HepG2 (cell line): ENCODE data around the gene NFS1. TPM values are rescaled to one million over a fixed set of nuclear protein-coding genes. Genes with fewer than 3 reads are reported as not detected.

Experiments
- ATAC-seq: fragments of 200-7000 bp; cut with Tn5 transposase; 3 replicates; pipeline ENCODE4 v1.9.1; 2020; ENCODE audit warnings: mild to moderate bottlenecking, moderate library complexity
- BruUV-seq: library from RNA; stranded (reverse); fragments of 400-500 nt; replicated peaks from 2 replicates; lab custom pipeline; 2021; lab: Mats Ljungman, UMichigan
- CTCF ChIA-PET: fragments of 300-600 bp; formaldehyde crosslinking; extraction: SDS; loops from one replicate; lab custom pipeline; 2021; ENCODE audit warnings: low total read pairs, inconsistent platforms, low intra/inter-chr PET ratio; lab: Yijun Ruan, JAX
- POLR2A ChIA-PET: fragments of 350-600 bp; sonication (Branson Sonifier 250); formaldehyde crosslinking; loops from one replicate; lab custom pipeline; 2020; ENCODE audit warnings: antibody characterized with exemption, inconsistent platforms; lab: Yijun Ruan, JAX
- DNase-seq: peaks from one replicate; pipeline ENCODE4 v3.0.0-alpha.2; 2015; ENCODE audit warnings: low spot score
- FAIRE-seq: peaks from 3 replicates; lab custom pipeline; 2011; peaks lifted over from hg19 to GRCh38; lab: Jason Lieb, UNC
- H2AFZ ChIP-seq: one replicate; pipeline ENCODE4 v1.6.1; 2011; ENCODE audit warnings: low read length, inconsistent platforms
- H3K27ac ChIP-seq: fragments of 300-600 bp; 3 replicates; pipeline ENCODE4 v1.8.0; 2011; ENCODE audit warnings: mixed run types, mild to moderate bottlenecking, mixed read lengths, low read length, inconsistent platforms; ENCODE audit not compliant: insufficient read depth; ENCODE audit errors: extremely low read length
- H3K27me3 ChIP-seq, 2 experiments: fragments of 200-600 bp in 1 of 2; 2 replicates in 1 of 2; 3 replicates in 1 of 2; pipeline versions ENCODE4 v1.6.0 to v1.8.0; 2011; ENCODE audit warnings: low read length in 2 of 2, mild to moderate bottlenecking in 2 of 2, moderate library complexity in 2 of 2, inconsistent platforms in 1 of 2; ENCODE audit not compliant: insufficient read depth in 2 of 2, control insufficient read depth in 1 of 2
- H3K36me3 ChIP-seq, 2 experiments: fragments of 200-600 bp in 1 of 2; replicated peaks in 1 of 2; 2 replicates in 1 of 2; 3 replicates in 1 of 2; pipeline versions ENCODE4 v1.5.1 to v1.8.0; 2011; ENCODE audit warnings: low read length in 2 of 2, inconsistent platforms in 1 of 2; ENCODE audit not compliant: insufficient read depth in 2 of 2, control insufficient read depth in 1 of 2
- H3K4me1 ChIP-seq: 2 replicates; pipeline ENCODE4 v1.5.1; 2012; ENCODE audit warnings: low read length, inconsistent platforms; ENCODE audit not compliant: insufficient read depth
- H3K4me2 ChIP-seq: 2 replicates; pipeline ENCODE4 v1.6.0; 2011; ENCODE audit warnings: low read depth, low read length, inconsistent platforms
- H3K4me3 ChIP-seq, 3 experiments: fragments of 200-600 bp in 1 of 3; sonication (generic), shearing (Covaris generic) in 1 of 3; replicated peaks in 1 of 3; 2 replicates each; pipeline ENCODE4 v1.5.1; 2011 to 2016; ENCODE audit warnings: low read length in 3 of 3, inconsistent platforms in 2 of 3, low read depth in 2 of 3, mild to moderate bottlenecking in 2 of 3, control low read depth in 1 of 3, mixed read lengths in 1 of 3; ENCODE audit not compliant: insufficient read depth in 1 of 3
- H3K79me2 ChIP-seq: one replicate; pipeline ENCODE4 v1.6.1; 2011; ENCODE audit warnings: low read length, inconsistent platforms; ENCODE audit not compliant: insufficient read depth
- H3K9ac ChIP-seq: 2 replicates; pipeline ENCODE4 v1.6.0; 2011; ENCODE audit warnings: mild to moderate bottlenecking, low read depth, low read length, inconsistent platforms; ENCODE audit not compliant: insufficient read depth
- H3K9me3 ChIP-seq: 2 replicates; pipeline ENCODE4 v1.5.1; 2012; ENCODE audit warnings: mild to moderate bottlenecking, low read length
- H4K20me1 ChIP-seq: 2 replicates; pipeline ENCODE4 v1.6.0; 2011; ENCODE audit warnings: inconsistent platforms, mild to moderate bottlenecking, low read length, moderate library complexity; ENCODE audit not compliant: insufficient read depth
- ARNTL ChIP-seq: sonication (generic); formaldehyde crosslinking; IDR thresholded peaks from 2 replicates; pipeline ENCODE4 v1.4.0; 2020; ENCODE audit warnings: mild to moderate bottlenecking, missing genetic modification reagents
- IRF1 ChIP-seq: sonication (generic); formaldehyde crosslinking; IDR thresholded peaks from 2 replicates; pipeline ENCODE4 v1.4.0; 2020; ENCODE audit warnings: low read depth, mild to moderate bottlenecking, missing genetic modification reagents
- KLF12 ChIP-seq: sonication (generic); formaldehyde crosslinking; IDR thresholded peaks from 2 replicates; pipeline ENCODE4 v1.4.0; 2020; ENCODE audit warnings: missing genetic modification reagents, borderline replicate concordance
- MAFK ChIP-seq, 2 experiments: IDR thresholded peaks in 1 of 2; conservative IDR thresholded peaks in 1 of 2; 2 replicates each; pipeline ENCODE4 v1.6.1; 2011; ENCODE audit warnings: improper control_type of control experiment in 2 of 2, low read length in 2 of 2
- MXD3 ChIP-seq: IDR thresholded peaks from 2 replicates; pipeline ENCODE4 v1.6.1; 2016; ENCODE audit warnings: mild to moderate bottlenecking, missing biosample characterization, missing genetic modification reagents
- NR0B2 ChIP-seq: sonication (generic); formaldehyde crosslinking; IDR thresholded peaks from 2 replicates; pipeline ENCODE4 v1.4.0; 2020; ENCODE audit warnings: mild to moderate bottlenecking, missing genetic modification reagents
- PHF5A ChIP-seq: IDR thresholded peaks from one replicate; pipeline ENCODE4 v1.6.1; 2018; ENCODE audit warnings: low read depth, missing genetic modification reagents; ENCODE audit not compliant: unreplicated experiment
- PPARG ChIP-seq: conservative IDR thresholded peaks from 2 replicates; pipeline ENCODE4 v1.6.1; 2016; ENCODE audit warnings: missing biosample characterization, missing genetic modification reagents
- PRDM15 ChIP-seq: sonication (generic); formaldehyde crosslinking; IDR thresholded peaks from 2 replicates; pipeline ENCODE4 v1.4.0; 2020; ENCODE audit warnings: missing genetic modification reagents
- ZNF12 ChIP-seq: sonication (generic); formaldehyde crosslinking; IDR thresholded peaks from 2 replicates; pipeline ENCODE4 v1.5.0; 2020; ENCODE audit warnings: missing genetic modification reagents
- ZNF446 ChIP-seq: sonication (generic); formaldehyde crosslinking; IDR thresholded peaks from 2 replicates; pipeline ENCODE4 v1.5.0; 2020; ENCODE audit warnings: mild to moderate bottlenecking, missing genetic modification reagents
- ZNF615 ChIP-seq: sonication (generic); formaldehyde crosslinking; IDR thresholded peaks from 2 replicates; pipeline ENCODE4 v1.5.0; 2020; ENCODE audit warnings: mild to moderate bottlenecking, missing genetic modification reagents, borderline replicate concordance
- ZNF839 ChIP-seq: sonication (generic); formaldehyde crosslinking; IDR thresholded peaks from 2 replicates; pipeline ENCODE4 v1.4.0; 2020; ENCODE audit warnings: missing genetic modification reagents, mild to moderate bottlenecking, borderline replicate concordance
- WGBS: methylation state at CpG from one replicate; pipeline ENCODE4 v1.1.6; 2017; ENCODE audit warnings: low lambda C conversion rate; 5-methylcytosine and 5-hydroxymethylcytosine counted together
- in situ Hi-C: cut with HindIII; loops from 2 replicates; pipeline ENCODE4 v1.10.0; 2017; ENCODE audit warnings: low pct_unique_long_range_greater_than_20kb; ENCODE audit not compliant: extremely low pct_ligation_motif_present
- intact Hi-C: fragments of 100-400 bp; cut with micrococcal nuclease; formaldehyde crosslinking; loops from one replicate; pipeline ENCODE4 v1.10.0; 2022; ENCODE audit not compliant: unreplicated experiment
- polyA plus RNA-seq, 8 experiments: library from polyadenylated mRNA; depleted of rRNA in 3 of 8; stranded (reverse) in 7 of 8; unstranded in 1 of 8; fragments of >200 nt; fragmentation: Illumina TruSeq in 4 of 8; extraction: Trizol in 4 of 8; gene quantifications; 2 replicates each; pipeline versions ENCODE4 v1.2.1 to v1.2.3, GENCODE V29; 2011 to 2016; ENCODE audit warnings: low read depth in 4 of 8, missing spikeins in 1 of 8, mixed read lengths in 1 of 8; ENCODE audit not compliant: insufficient read depth in 1 of 8
- total RNA-seq, 5 experiments: library from RNA; depleted of rRNA; stranded (reverse); fragments of >200 nt; fragmentation: Illumina TruSeq; extraction: Trizol; gene quantifications; 2 replicates each; pipeline ENCODE4 v1.2.3, GENCODE V29; 2016; ENCODE audit warnings: low read depth in 1 of 5

The NFS1 gene
- total and polyA plus RNA-seq, 2 of the 13 experiments (the other 11 are each of a cell fraction or from before 2014, with no cell fraction given) = 65.9 to 88.1 TPM

- ATAC-seq (0 out of 3 replicates have a peak, but pooled peaks have one; percentile 0), DNase-seq (no peak), FAIRE-seq (no peak)
- no TSS peak for BruUV-seq
- Histone ChIP-seq H3K4me1 (peaks cover 26% of the 10 kb centered on the region), H3K27ac (peak overlapping the region; percentile 87), H3K36me3 (peaks cover 5 to 14% of the 10 kb centered on the region in 2 experiments), H3K79me2 (peaks cover 15% of the 10 kb centered on the region), H4K20me1 (no peaks in the 10 kb centered on the region; the same call in 1 of the 2 replicates), H3K4me3 (peak overlapping the region; percentile 67 to 96 (median 87)), H3K9me3 (no peaks in the 10 kb centered on the region), H2AFZ (no peak overlapping the region), H3K4me2 (peak overlapping the region; percentile 97), H3K27me3 (peaks cover 0 to 7% of the 10 kb centered on the region in 2 experiments; a peak in 1 of 5 replicates), H3K9ac (peak overlapping the region; percentile 85)
- ChIA-PET CTCF (interaction anchor here (0.8 to 1.1 kb wide), 2 partner anchors 50 to 80 kb away, joined by 3 to 4 read pairs; no protein-coding TSS in a partner anchor), POLR2A (interaction anchor here (0.6 to 6.7 kb wide), 25 partner anchors 12 to 336 kb away, joined by 3 to 152 read pairs (median 4); partner anchors contain the start of genes CEP250, CPNE1, EIF6 and ERGIC3)
- in situ Hi-C loops (loop anchor here (5.0 kb wide), 1 partner anchor 44 kb away; the partner anchor contains the start of genes CPNE1 and RBM12), intact Hi-C loops (loop anchor here (5.0 kb wide), 3 partner anchors 51 to 124 kb away; partner anchors contain the start of genes ERGIC3 and RBM39)
- WGBS = 2% methylated on average over 24 of the region's 35 CpGs
- TF ChIP-seq NR0B2 (CRISPR knock-in tag) = 0 out of 2 replicates have a peak, but pooled peaks have one; percentile 51
- peak; percentile 89; the same call in 1 of the 2 replicates for TF ChIP-seq ZNF839
- TF ChIP-seq ZNF446 = 0 out of 2 replicates have a peak, but pooled peaks have one; percentile 13
- 0 out of 2 replicates have a peak, but pooled peaks have one; percentile 74 for TF ChIP-seq ZNF615
- TF ChIP-seq MAFK (conservative IDR thresholded peaks at IDR 0.05 in 1 of 2, IDR thresholded peaks at IDR 0.05 in 1 of 2; ENCODE audit: low read length in 2 of 2) = no peak
- no peak for TF ChIP-seq IRF1
- TF ChIP-seq MXD3 (CRISPR knock-in tag) = peak; percentile 69; the same call in 1 of the 2 replicates
- peak; percentile 53; the same call in 1 of the 2 replicates for TF ChIP-seq ARNTL (CRISPR knock-in tag)
- TF ChIP-seq ZNF12 (CRISPR knock-in tag) = no peak
- TF ChIP-seq KLF12 (CRISPR knock-in tag) = 0 out of 2 replicates have a peak, but pooled peaks have one; percentile 36
- no peak for TF ChIP-seq PHF5A (CRISPR knock-in tag)
- TF ChIP-seq PPARG (CRISPR knock-in tag) = 0 out of 2 replicates have a peak, but pooled peaks have one; percentile 7
- TF ChIP-seq PRDM15 (CRISPR knock-in tag) = no peak
Observed at GRCh38 chr20:35618263-35619131, 80.7 kb downstream of the NFS1 start.
